Mucosa of gallbladder (tissue), 1 donor: ENCODE measurements around the gene ZNF26. TPM values are rescaled to one million over a fixed set of nuclear protein-coding genes. Genes with fewer than 3 reads are reported as not detected.
"Not testable (repeated sequence)": the region's sequence is repeated elsewhere in the genome, so short reads cannot be mapped to it uniquely, and the experiment has no call there.

Source experiments
- DNase-seq: peaks from one replicate; pipeline ENCODE4 v3.0.0-alpha.2; 2020; ENCODE audit warnings: low spot score
- total RNA-seq: library from RNA; stranded (reverse); gene quantifications from one replicate; pipeline ENCODE4 v1.2.1, GENCODE V29; 2021
- donor health status: DM: no; HTN: no; CAD: no.

ZNF26 gene, protein sequence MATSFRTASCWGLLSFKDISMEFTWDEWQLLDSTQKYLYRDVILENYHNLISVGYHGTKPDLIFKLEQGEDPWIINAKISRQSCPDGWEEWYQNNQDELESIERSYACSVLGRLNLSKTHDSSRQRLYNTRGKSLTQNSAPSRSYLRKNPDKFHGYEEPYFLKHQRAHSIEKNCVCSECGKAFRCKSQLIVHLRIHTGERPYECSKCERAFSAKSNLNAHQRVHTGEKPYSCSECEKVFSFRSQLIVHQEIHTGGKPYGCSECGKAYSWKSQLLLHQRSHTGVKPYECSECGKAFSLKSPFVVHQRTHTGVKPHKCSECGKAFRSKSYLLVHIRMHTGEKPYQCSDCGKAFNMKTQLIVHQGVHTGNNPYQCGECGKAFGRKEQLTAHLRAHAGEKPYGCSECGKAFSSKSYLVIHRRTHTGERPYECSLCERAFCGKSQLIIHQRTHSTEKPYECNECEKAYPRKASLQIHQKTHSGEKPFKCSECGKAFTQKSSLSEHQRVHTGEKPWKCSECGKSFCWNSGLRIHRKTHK
- 14.3 TPM for total RNA-seq

DNA sequence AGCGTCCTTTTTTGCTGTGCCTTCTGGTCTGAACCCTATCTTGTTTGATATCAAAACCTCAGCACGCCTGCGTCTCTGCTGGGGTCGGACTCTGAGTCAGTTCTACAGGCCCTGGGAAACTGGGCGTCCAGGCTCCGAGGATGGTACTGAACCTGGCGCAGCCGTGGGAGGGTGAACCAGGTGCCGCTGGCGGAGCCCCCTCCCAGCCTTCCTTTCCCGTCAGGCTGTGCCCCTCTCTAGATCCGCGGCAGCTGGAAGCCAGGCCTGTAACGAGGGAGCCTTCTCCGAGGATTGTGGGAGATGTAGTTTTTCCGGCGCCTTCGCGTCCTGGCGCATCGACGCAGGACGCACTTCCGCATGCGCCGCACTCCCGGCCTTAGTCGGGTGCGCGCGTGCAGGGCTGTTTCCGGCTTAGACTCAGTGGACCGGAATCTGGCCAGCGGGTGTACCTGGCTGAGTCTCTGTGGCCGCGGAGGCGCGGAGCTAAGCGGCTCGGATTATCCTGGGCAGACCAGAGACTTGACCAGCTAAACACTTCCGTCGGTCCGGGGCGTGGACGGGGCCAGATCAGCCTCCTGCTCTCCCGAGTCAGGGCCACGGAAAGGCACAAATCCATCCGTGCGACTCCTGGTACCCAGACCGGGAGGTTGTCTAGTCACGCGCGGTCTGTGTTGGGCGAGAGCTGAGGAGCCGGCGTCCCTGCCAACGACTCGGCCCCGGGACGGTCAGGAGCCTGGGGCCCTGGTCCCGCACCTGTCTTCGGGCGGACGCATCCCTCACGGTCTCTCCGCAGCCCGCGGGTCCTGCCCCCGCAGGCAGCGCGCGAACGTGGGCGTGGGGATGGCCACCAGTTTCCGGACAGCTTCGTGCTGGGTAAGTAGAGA is at the start of gene ZNF26:
ZNF26 (plus strand) TSS at position 367 of the 884 bp plus-strand sequence; CDS start at position 841, 474 bp downstream.
- DNase-seq, result peak; percentile 94

DNA sequence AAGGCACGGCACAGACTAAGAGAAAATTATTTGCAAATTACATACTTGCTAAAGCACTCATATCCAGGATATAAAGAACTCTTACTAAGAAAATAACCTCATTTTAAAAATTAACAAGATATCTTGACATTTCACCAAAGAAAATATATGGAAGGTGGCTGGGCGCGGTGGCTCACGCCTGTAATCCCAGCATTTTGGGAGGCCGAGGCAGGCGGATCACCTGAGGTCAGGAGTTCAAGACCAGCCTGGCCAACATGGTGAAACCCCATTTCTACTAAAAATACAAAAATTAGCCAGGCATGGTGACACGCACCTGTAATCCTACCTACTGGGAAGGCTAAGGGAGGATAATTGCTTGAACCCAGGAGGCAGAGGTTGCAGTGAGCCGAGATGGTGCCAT is 49.2 kb upstream of the ZNF26 start:
- DNase-seq, result not testable (repeated sequence)

DNA sequence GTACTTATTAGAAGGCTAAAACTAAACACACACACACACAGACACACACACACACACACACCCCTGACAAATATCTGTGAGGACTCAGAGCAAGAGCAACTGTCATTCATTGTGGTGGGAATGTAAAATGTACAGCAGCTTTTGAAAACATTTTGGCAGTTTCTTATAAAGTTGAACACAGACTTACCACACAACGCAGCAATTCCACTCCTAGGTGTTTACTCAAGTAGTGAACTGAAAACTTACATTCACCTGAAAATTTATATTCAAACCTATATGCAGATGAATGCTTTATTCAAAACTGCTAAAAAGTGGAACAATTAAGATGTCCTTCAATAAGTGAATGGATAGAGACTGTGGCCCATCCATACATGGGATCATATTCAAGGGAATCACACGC is 48.7 kb upstream of the ZNF26 start:
- DNase-seq, result no peak

DNA sequence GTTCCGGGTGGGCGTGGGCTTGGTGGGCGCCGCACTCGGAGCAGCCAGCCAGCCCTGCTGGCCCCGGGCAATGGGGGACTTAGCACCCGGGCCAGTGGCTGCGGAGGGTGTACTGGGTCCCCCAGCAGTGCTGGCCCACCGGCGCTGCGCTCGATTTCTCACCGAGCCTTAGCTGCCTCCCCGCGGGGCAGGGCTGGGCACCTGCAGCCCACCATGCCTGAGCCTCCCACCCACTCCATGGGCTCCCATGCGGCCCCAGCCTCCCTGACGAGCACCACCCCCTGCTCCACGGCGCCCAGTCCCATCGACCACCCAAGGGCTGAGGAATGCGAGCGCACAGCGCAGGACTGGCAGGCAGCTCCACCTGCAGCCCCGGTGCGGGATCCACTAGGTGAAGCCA is 47.4 kb upstream of the ZNF26 start:
- not testable (repeated sequence) for DNase-seq

DNA sequence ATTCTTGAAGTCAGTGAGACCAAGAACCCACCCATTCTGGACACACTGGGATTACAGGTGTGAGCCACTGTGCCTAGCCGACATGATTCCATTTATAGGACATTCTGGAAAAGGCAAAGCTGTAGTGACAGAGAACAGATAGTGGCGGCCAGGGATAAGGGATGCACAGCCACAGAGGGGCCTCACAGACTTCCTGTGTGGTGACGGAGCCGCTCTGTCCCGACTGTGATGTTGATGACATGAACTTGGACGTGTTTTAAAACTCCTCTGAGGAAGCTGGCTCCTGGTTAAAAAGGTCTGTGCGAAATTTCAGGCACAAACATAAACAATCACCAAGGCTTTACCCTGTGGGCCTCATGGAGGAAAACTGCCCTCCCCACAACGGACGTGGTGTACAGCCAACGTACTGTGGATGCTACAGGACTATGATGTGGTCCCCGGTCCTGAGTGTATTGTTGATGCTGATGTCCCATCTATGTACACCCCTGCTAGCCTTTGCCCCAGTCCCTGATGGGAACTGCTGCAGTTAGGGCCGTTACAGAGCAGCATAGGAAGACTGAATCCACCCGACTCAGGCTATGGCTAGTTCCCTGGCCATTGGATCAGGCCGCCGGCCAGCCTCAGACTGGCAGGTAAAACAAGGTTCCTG is 46.0 kb upstream of the ZNF26 start:
- no peak for DNase-seq

DNA sequence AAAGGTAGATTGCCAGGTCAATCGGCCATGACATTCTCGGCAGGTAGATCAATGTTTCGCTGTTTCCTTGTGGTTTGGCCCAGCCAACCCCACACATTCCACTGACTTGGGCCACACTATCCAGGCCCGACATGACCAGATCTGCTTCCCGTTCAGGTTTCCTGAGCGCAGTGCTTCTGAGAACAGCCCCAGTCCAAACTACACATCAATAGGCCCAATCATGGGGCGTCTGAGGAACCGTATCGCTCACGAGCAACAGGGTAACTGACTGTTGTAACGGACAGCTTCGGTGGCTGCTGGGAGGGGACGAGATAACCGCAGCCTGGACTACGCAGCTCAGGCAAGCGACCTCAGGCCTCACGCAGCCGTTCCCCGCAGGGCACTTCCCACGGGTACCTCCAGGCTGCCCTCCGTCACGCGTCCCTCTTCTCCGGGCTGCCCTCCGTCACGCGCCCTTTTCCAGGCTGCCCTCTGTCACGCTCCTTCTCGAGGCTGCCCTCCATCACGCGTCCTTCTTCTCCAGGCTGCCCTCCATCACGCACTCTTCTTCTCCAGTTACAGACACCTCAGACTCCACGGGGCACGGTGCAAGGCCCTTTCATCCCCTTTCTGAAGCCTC is 44.7 kb upstream of the ZNF26 start:
- DNase-seq, result no peak

DNA sequence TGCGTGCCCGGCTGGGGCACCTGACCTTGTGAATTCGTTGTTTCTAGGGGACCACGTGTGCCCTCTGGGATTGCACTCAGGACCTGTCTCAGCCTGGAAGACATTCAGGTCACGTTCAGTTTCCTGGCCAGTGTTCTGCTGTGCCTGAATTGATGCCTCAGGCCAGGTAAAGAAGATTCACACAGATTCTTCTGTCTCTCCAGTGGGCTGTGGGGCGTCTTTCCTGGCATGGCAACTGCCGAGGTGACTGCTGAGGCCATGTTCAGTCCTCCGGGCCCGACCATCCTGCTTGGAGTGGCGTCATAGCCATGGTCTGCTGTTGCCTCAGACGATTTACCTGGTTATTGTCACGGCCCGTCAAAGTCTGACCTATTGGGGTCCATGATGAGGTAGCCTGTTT is 43.6 kb upstream of the ZNF26 start:
- no peak for DNase-seq

DNA sequence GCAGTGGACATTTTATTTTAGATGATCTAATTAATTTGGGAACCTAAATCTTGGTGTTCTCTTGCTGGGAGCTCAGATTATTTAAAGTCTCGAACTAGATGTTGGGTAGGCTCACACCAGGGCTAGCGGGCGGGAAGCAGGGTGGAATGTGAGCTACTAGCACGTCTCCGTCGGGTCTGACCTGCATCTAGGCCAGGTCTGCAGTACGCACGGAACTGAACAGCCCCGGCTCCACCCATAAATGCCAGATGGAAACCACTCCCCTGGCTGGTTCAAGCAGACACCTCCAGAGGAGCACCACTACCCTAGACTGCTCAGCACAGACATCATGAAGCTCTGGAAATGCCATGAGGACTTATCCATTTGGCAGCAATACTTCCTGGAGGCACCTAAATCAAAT is 40.4 kb upstream of the ZNF26 start:
- no peak for DNase-seq

DNA sequence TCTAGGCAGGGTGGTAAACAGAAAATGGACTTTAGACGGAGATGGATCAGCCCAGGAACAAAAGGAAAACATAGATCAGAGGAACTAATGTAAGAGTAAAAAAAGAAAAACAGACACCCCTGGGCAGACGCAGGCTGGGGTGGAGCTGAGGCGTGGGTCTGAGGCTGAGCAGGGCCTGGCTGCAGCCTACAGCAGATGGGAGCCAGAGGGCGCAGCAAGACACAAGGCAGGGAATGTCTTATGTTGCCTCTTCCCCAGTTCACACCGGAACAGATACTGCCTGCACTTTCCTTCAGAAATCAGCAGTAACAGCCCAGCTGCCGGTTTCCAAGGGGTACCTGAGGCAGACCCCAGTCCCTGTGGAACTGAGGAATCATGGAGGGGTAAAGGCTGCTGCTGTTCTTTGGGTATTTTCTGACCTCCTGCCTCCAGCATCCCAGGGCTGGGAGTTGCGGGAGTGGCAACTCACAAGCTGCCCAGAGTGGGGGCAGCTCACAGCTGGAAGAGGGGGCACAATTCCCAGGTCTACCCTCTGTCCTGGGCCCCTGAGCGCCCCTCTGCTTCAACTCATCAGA is 39.8 kb upstream of the ZNF26 start:
- no peak for DNase-seq

DNA sequence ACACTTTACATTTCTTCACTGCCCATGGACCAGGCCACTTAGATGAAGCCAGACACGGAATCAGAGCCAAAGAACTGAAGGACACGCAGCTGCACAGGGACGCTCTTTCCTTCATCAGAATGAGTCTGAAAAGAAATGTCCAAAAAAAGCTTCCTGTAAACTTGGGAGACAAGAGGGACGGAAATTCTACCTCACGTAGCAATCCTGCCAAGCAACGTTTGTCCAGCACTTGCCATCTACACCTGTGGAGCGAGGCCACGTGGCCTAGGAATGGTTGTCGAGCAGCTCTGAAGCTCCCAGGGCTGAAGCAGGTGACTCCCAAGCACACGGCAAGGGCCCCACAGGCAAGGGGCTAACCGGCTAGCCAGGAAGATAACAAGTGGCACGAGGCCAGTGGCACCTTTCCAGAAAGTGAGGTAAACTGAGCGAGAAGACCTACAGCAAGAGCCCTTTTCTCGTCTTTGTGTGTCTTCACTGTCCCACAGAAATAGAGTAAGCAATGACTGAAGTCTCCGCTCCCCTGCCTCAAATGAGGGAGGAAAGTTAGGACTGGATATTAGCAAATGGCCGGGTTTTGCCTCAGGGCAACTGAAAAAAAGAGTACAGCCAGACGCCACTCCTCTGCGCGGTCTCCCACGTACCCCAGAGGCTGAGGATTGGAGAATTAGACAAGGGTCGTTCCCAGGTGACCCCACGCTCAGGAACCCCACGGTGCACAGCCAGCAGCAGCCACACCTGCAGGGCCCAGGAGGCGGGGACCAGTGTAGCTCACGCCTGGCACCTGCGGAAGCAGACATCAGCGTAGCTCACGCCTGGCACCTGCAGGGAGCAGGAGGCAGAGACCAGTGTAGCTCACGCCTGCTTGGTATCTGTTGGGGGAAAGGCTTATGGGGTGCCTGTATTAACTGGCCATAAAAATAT is 37.8 kb upstream of the ZNF26 start:
- no peak for DNase-seq

DNA sequence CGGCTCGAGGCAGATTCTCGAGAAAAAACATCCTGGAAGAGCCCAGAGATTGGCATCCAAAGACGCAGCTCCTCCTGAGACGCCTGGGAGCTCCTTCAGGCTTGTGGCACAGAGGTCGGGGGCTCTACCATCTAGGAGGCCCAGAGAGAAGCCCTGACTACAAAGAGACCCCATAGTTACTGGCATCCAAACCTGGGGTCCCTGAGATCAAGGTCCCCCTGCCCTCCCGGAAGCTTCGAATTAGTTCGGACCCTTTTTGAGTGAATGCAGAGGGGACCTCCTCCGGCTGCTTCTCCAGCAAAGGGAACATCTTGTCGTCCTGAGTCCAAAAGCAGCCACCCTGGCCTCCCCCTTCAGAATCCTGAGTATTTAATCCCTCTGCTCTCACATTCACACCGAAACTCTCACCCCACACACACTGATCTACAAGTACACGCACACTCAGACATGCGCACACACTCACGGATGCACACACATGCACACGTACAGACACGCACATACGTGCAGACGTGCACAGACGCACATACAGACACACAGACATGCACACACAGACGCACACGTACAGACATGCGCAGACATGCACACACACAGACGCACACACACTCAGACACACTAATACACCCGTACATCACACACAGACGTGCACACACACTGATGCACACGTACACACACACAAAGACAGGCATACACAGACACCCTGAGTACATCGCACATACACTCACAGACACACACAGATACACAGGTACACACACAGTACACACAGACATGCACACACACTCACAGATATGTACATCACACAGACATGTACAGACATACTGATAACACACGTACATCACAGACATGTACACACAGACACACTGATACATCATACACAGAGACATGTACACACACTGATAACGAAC is 36.0 kb upstream of the ZNF26 start:
- no peak for DNase-seq

DNA sequence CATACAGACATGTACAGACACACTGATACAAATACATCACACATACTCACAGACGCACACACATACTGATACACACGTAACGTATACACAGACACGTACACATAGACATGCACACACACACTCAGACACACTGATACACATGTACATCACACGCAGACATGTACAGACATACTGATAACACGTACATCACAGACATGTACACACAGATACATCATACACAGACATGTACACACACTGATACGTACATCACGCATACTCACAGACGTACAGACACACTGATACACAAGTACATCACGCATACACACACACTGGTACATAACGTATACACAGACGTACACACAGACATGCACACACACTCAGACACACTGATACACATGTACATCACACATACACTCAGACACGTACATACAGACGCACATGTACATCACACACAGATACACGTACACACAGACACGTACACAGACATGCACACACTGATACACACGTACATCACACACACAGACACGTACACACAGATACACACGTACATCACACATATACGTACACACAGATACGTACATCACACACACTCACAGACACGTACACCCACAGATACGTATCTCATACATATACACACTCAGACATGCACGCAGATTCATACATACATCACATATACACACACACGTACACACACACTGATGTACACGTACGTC is 35.2 kb upstream of the ZNF26 start:
- DNase-seq, result no peak

DNA sequence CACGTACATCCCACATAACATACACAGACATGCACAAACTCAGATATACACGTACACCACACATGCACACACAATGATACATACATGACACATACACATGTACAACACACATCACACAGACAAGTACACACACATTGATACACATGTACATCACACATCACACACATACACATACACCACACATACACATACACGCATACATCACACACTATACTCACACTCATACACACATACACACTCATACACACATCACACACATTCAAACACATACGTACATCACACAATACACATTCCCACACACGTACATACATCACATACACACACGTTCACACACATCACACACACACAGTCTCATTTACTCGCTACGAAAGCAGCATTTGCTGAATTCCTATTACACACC is 34.5 kb upstream of the ZNF26 start:
- no peak for DNase-seq

DNA sequence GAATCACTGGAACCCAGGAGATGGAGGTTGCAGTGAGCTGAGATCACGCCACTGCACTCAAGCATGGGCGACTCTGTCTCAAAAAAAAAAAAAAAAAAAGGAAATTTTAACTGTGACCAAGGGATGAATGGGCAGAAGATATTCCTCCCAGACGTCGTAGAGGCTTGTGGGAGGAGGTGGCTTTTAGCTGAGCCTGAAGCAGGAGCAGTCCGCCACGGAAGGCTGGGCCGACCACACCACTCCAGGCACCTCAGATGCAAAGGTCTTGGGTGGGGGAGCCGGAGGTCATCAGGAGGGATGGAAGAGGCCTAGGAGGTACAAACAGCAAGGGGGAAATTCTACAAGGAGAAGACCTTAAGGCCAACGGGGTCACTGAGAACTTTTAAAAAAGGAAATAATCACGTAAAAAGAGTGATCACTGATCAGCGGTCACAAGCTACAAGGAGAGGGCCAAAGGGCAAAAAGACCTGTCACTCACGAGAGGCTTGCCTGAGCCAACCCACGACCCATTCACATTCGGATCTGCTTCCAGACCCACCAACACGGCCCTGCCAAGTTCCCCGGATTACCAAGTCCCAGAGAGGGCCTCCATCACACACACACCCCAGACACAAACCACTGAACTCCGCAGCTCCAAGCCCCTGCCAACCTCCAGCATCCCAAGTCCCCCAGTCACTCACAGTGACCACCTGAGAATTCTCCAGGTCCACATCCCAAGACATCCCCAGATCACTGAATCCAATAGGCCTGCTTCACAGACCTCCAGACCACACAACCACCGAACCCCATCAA is 33.6 kb upstream of the ZNF26 start:
- DNase-seq, result no peak

DNA sequence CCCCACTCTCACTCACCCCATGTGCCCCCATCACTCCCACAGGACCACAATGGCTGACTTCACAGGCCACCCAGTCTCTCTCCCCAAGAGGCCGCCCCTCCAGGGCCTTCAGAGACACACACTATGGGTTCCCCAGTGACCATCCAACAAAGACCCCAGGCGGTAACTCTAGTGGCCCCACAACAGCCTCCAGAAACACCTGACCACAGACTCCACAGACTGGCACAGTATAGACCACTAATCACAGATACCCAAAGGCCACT is 33.1 kb upstream of the ZNF26 start:
- DNase-seq, result no peak

DNA sequence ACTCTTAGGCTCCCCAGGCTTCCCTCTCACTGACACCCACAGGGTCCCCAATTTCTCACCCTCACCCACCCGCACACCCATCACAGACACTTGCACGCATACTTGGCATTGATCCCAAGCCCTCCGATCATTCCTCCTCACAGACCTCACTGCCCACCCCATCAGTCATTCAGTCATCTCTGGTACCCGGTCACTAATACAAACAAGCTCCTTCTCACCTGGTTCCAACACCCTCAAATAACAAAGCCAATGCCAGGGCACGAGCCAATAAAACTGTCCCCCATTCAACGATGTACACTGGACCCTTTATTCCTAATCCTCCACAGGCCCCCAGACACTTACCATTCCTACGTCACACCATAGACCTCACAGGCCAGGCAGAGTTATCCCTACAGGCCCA is 32.4 kb upstream of the ZNF26 start:
- no peak for DNase-seq

DNA sequence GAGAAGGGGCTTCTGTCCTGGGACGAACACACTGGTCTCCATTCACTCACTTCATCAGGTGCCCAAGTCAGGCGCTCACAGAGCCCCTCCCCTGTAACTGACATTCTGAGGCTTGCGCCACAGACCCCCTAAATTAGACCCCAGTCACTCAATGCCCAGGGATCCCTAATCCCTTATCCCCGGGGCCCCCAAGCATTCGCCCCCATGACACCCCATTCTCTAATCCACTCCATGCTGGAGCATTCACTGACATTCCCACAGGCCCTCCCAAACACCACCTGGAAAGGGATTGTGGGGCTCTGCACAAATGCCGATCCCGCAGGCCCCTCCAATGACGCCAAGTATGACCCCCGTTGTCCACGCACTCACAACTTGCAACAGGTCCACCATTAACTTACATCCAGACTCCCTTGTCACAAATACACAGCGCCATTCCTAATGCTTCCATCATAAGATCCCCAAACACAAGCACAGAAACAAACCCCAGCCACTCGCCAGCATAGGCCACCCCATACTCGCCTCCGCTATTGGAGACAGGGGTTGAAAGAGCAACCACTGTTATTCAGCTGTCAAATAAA is 31.6 kb upstream of the ZNF26 start:
- no peak for DNase-seq
